Endothelial cell of umbilical vein (primary cell): ENCODE results near the gene TAF8.

Experiments used
- EZH2 ChIP-seq: IDR thresholded peaks from 2 replicates; pipeline ENCODE4 v1.6.1; 2012; ENCODE audit warnings: borderline replicate concordance, low read depth, mild to moderate bottlenecking, moderate library complexity, low read length, inconsistent platforms; ENCODE audit not compliant: severe bottlenecking
- POLR2A ChIP-seq: IDR thresholded peaks from 2 replicates; pipeline ENCODE4 v1.6.1; 2012; ENCODE audit warnings: low read depth, mild to moderate bottlenecking, control low read depth, low read length

- no peak for TF ChIP-seq EZH2
- TF ChIP-seq POLR2A, result no peak
Measured at GRCh38 chr6:42125231-42125630, 74.9 kb downstream of the TAF8 start.
